ENCODE results near the gene CEP112.

Gene CEP112

GRCh38 chr17:65664266-65664665 lies 527.7 kb downstream of the CEP112 start:
- Histone ChIP-seq H3K4me1 (ENCODE audit: control insufficient read depth in 1 of 2, insufficient read depth in 2 of 2, low read length in 2 of 2) (no peaks in the 10 kb centered on the region), H3K9ac (ENCODE audit: low read depth in 1 of 2, low read length in 2 of 2) (no peak overlapping the region), H3K27me3 (ENCODE audit: control insufficient read depth in 1 of 2, insufficient read depth in 2 of 2, low read length in 2 of 2) (no peaks in the 10 kb centered on the region), H3K27ac (ENCODE audit: low read depth, low read length) (no peak overlapping the region), H3K36me3 (ENCODE audit: control insufficient read depth in 1 of 2, insufficient read depth in 2 of 2, low read length in 2 of 2) (no peaks in the 10 kb centered on the region), H3K9me3 (ENCODE audit: control insufficient read depth in 1 of 2, low read length in 2 of 2) (no peaks in the 10 kb centered on the region), H3K4me3 (ENCODE audit: low read depth in 1 of 2, low read length in 2 of 2) (no peak overlapping the region)

- H3K27ac ChIP-seq (ENCODE audit: low read depth, low read length): no peak overlapping the region
- H3K36me3 ChIP-seq (ENCODE audit: control insufficient read depth in 1 of 2, insufficient read depth in 2 of 2, low read length in 2 of 2): no peaks in the 10 kb centered on the region
Measured at GRCh38 chr17:65662196-65662595, 529.7 kb downstream of the CEP112 start.

GRCh38 chr17:65660947-65661346 lies 531.0 kb downstream of the CEP112 start:
- no peak overlapping the region for H3K9ac ChIP-seq (ENCODE audit: low read depth in 1 of 2, low read length in 2 of 2)
- H3K27ac ChIP-seq (ENCODE audit: low read depth, low read length): no peak overlapping the region

More at GRCh38 chr17:65662196-65662595, 529.7 kb downstream of the CEP112 start:
- Histone ChIP-seq H3K4me1 (ENCODE audit: control insufficient read depth in 1 of 2, insufficient read depth in 2 of 2, low read length in 2 of 2) (no peaks in the 10 kb centered on the region), H3K4me3 (ENCODE audit: low read depth in 1 of 2, low read length in 2 of 2) (no peak overlapping the region), H3K27me3 (ENCODE audit: control insufficient read depth in 1 of 2, insufficient read depth in 2 of 2, low read length in 2 of 2) (no peaks in the 10 kb centered on the region), H3K9me3 (ENCODE audit: control insufficient read depth in 1 of 2, low read length in 2 of 2) (no peaks in the 10 kb centered on the region), H3K9ac (ENCODE audit: low read depth in 1 of 2, low read length in 2 of 2) (no peak overlapping the region)

GRCh38 chr17:65660078-65660477 lies 531.9 kb downstream of the CEP112 start:
- no peak overlapping the region for H3K9ac ChIP-seq (ENCODE audit: low read depth in 1 of 2, low read length in 2 of 2)

More at GRCh38 chr17:65660947-65661346, 531.0 kb downstream of the CEP112 start:
- Histone ChIP-seq H3K27me3 (ENCODE audit: control insufficient read depth in 1 of 2, insufficient read depth in 2 of 2, low read length in 2 of 2) (no peaks in the 10 kb centered on the region), H3K4me1 (ENCODE audit: control insufficient read depth in 1 of 2, insufficient read depth in 2 of 2, low read length in 2 of 2) (no peaks in the 10 kb centered on the region), H3K9me3 (ENCODE audit: control insufficient read depth in 1 of 2, low read length in 2 of 2) (no peaks in the 10 kb centered on the region), H3K36me3 (ENCODE audit: control insufficient read depth in 1 of 2, insufficient read depth in 2 of 2, low read length in 2 of 2) (no peaks in the 10 kb centered on the region), H3K4me3 (ENCODE audit: low read depth in 1 of 2, low read length in 2 of 2) (no peak overlapping the region)

GRCh38 chr17:65659512-65659911 lies 532.4 kb downstream of the CEP112 start:
- H3K27me3 ChIP-seq (ENCODE audit: control insufficient read depth in 1 of 2, insufficient read depth in 2 of 2, low read length in 2 of 2): no peaks in the 10 kb centered on the region
- no peaks in the 10 kb centered on the region for H3K4me1 ChIP-seq (ENCODE audit: control insufficient read depth in 1 of 2, insufficient read depth in 2 of 2, low read length in 2 of 2)
- no peak overlapping the region for H3K4me3 ChIP-seq (ENCODE audit: low read depth in 1 of 2, low read length in 2 of 2)
- H3K9me3 ChIP-seq (ENCODE audit: control insufficient read depth in 1 of 2, low read length in 2 of 2): no peaks in the 10 kb centered on the region
- no peaks in the 10 kb centered on the region for H3K36me3 ChIP-seq (ENCODE audit: control insufficient read depth in 1 of 2, insufficient read depth in 2 of 2, low read length in 2 of 2)
- no peak overlapping the region for H3K27ac ChIP-seq (ENCODE audit: low read depth, low read length)
- no peak overlapping the region for H3K9ac ChIP-seq (ENCODE audit: low read depth in 1 of 2, low read length in 2 of 2)

More at GRCh38 chr17:65660078-65660477, 531.9 kb downstream of the CEP112 start:
- H3K27me3 ChIP-seq (ENCODE audit: control insufficient read depth in 1 of 2, insufficient read depth in 2 of 2, low read length in 2 of 2): no peaks in the 10 kb centered on the region
- H3K4me3 ChIP-seq (ENCODE audit: low read depth in 1 of 2, low read length in 2 of 2): no peak overlapping the region
- no peaks in the 10 kb centered on the region for H3K9me3 ChIP-seq (ENCODE audit: control insufficient read depth in 1 of 2, low read length in 2 of 2)
- no peaks in the 10 kb centered on the region for H3K4me1 ChIP-seq (ENCODE audit: control insufficient read depth in 1 of 2, insufficient read depth in 2 of 2, low read length in 2 of 2)
- H3K36me3 ChIP-seq (ENCODE audit: control insufficient read depth in 1 of 2, insufficient read depth in 2 of 2, low read length in 2 of 2): no peaks in the 10 kb centered on the region
- H3K27ac ChIP-seq (ENCODE audit: low read depth, low read length): no peak overlapping the region

- no peak overlapping the region for H3K9ac ChIP-seq (ENCODE audit: low read depth in 1 of 2, low read length in 2 of 2)
- no peak overlapping the region for H3K4me3 ChIP-seq (ENCODE audit: low read depth in 1 of 2, low read length in 2 of 2)
- no peak overlapping the region for H3K27ac ChIP-seq (ENCODE audit: low read depth, low read length)
Measured at GRCh38 chr17:65657251-65657828, 534.6 kb downstream of the CEP112 start.

GRCh38 chr17:65656390-65657250 lies 535.3 kb downstream of the CEP112 start:
- Histone ChIP-seq H3K9me3 (ENCODE audit: control insufficient read depth in 1 of 2, low read length in 2 of 2) (no peaks in the 10 kb centered on the region), H3K27ac (ENCODE audit: low read depth, low read length) (no peak overlapping the region), H3K27me3 (ENCODE audit: control insufficient read depth in 1 of 2, insufficient read depth in 2 of 2, low read length in 2 of 2) (no peaks in the 10 kb centered on the region), H3K4me1 (ENCODE audit: control insufficient read depth in 1 of 2, insufficient read depth in 2 of 2, low read length in 2 of 2) (no peaks in the 10 kb centered on the region), H3K9ac (ENCODE audit: low read depth in 1 of 2, low read length in 2 of 2) (no peak overlapping the region), H3K36me3 (ENCODE audit: control insufficient read depth in 1 of 2, insufficient read depth in 2 of 2, low read length in 2 of 2) (no peaks in the 10 kb centered on the region), H3K4me3 (ENCODE audit: low read depth in 1 of 2, low read length in 2 of 2) (no peak overlapping the region)

More at GRCh38 chr17:65657251-65657828, 534.6 kb downstream of the CEP112 start:
- Histone ChIP-seq H3K36me3 (ENCODE audit: control insufficient read depth in 1 of 2, insufficient read depth in 2 of 2, low read length in 2 of 2) (no peaks in the 10 kb centered on the region), H3K4me1 (ENCODE audit: control insufficient read depth in 1 of 2, insufficient read depth in 2 of 2, low read length in 2 of 2) (no peaks in the 10 kb centered on the region), H3K27me3 (ENCODE audit: control insufficient read depth in 1 of 2, insufficient read depth in 2 of 2, low read length in 2 of 2) (no peaks in the 10 kb centered on the region), H3K9me3 (ENCODE audit: control insufficient read depth in 1 of 2, low read length in 2 of 2) (no peaks in the 10 kb centered on the region)

GRCh38 chr17:65655706-65656105 lies 536.2 kb downstream of the CEP112 start:
- Histone ChIP-seq H3K9me3 (ENCODE audit: control insufficient read depth in 1 of 2, low read length in 2 of 2) (no peaks in the 10 kb centered on the region), H3K36me3 (ENCODE audit: control insufficient read depth in 1 of 2, insufficient read depth in 2 of 2, low read length in 2 of 2) (no peaks in the 10 kb centered on the region), H3K4me1 (ENCODE audit: control insufficient read depth in 1 of 2, insufficient read depth in 2 of 2, low read length in 2 of 2) (no peaks in the 10 kb centered on the region), H3K4me3 (ENCODE audit: low read depth in 1 of 2, low read length in 2 of 2) (no peak overlapping the region), H3K9ac (ENCODE audit: low read depth in 1 of 2, low read length in 2 of 2) (no peak overlapping the region), H3K27ac (ENCODE audit: low read depth, low read length) (no peak overlapping the region), H3K27me3 (ENCODE audit: control insufficient read depth in 1 of 2, insufficient read depth in 2 of 2, low read length in 2 of 2) (no peaks in the 10 kb centered on the region)

GRCh38 chr17:65644545-65644944 lies 547.4 kb downstream of the CEP112 start:
- Histone ChIP-seq H3K27me3 (ENCODE audit: control insufficient read depth in 1 of 2, insufficient read depth in 2 of 2, low read length in 2 of 2) (no peaks in the 10 kb centered on the region), H3K36me3 (ENCODE audit: control insufficient read depth in 1 of 2, insufficient read depth in 2 of 2, low read length in 2 of 2) (no peaks in the 10 kb centered on the region), H3K9me3 (ENCODE audit: control insufficient read depth in 1 of 2, low read length in 2 of 2) (peaks cover 2 to 3% of the 10 kb centered on the region in 2 donors), H3K9ac (ENCODE audit: low read depth in 1 of 2, low read length in 2 of 2) (no peak overlapping the region), H3K4me3 (ENCODE audit: low read depth in 1 of 2, low read length in 2 of 2) (no peak overlapping the region), H3K27ac (ENCODE audit: low read depth, low read length) (no peak overlapping the region), H3K4me1 (ENCODE audit: control insufficient read depth in 1 of 2, insufficient read depth in 2 of 2, low read length in 2 of 2) (no peaks in the 10 kb centered on the region)

- H3K36me3 ChIP-seq (ENCODE audit: control insufficient read depth in 1 of 2, insufficient read depth in 2 of 2, low read length in 2 of 2): no peaks in the 10 kb centered on the region
- no peaks in the 10 kb centered on the region for H3K27me3 ChIP-seq (ENCODE audit: control insufficient read depth in 1 of 2, insufficient read depth in 2 of 2, low read length in 2 of 2)
- peaks cover 11 to 21% of the 10 kb centered on the region in 2 donors for H3K4me1 ChIP-seq (ENCODE audit: control insufficient read depth in 1 of 2, insufficient read depth in 2 of 2, low read length in 2 of 2)
- H3K27ac ChIP-seq (ENCODE audit: low read depth, low read length): no peak overlapping the region
- H3K9ac ChIP-seq (ENCODE audit: low read depth in 1 of 2, low read length in 2 of 2): no peak overlapping the region
- no peaks in the 10 kb centered on the region for H3K9me3 ChIP-seq (ENCODE audit: control insufficient read depth in 1 of 2, low read length in 2 of 2)
- H3K4me3 ChIP-seq (ENCODE audit: low read depth in 1 of 2, low read length in 2 of 2): no peak overlapping the region
Measured at GRCh38 chr17:65638221-65638975, 553.5 kb downstream of the CEP112 start.

All from duodenal mucosa (tissue), 2 donors.